ENCODE data around the gene SLC51B.
"Not testable (repeated sequence)": the region's sequence is repeated elsewhere in the genome, so short reads cannot be mapped to it uniquely, and the experiment has no call there.

SLC51B gene

GRCh38 chr15:65029736-65030208, 15.4 kb upstream of the SLC51B start:
- H3K4me1 ChIP-seq: peaks cover 13% of the 10 kb centered on the region
- H3K4me3 ChIP-seq: peak overlapping the region; percentile 82
- in situ Hi-C loops (cut with MboI; ENCODE audit: low sequenced_read_pairs): loop anchor here (5.0 to 10.0 kb wide), 2 partner anchors 268 to 355 kb away; partner anchors contain the start of gene RNU5A-1
- DNase-seq (ENCODE audit: low spot score in 2 of 2): no peak
- no peaks in the 10 kb centered on the region for H3K27me3 ChIP-seq (ENCODE audit: low read depth)
- peaks cover 25% of the 10 kb centered on the region for H3K36me3 ChIP-seq (replicated peaks)
- H3K9me3 ChIP-seq: no peaks in the 10 kb centered on the region

- Histone ChIP-seq H3K4me3 (no peak overlapping the region), H3K36me3 (replicated peaks) (peaks cover 3% of the 10 kb centered on the region; the same call in 1 of the 2 replicates), H3K27me3 (ENCODE audit: low read depth) (no peaks in the 10 kb centered on the region), H3K4me1 (peaks cover 9% of the 10 kb centered on the region), H3K9me3 (no peaks in the 10 kb centered on the region)
- peak; percentile 89 to 92 for DNase-seq (ENCODE audit: low spot score in 2 of 2)
- in situ Hi-C loops (cut with MboI; ENCODE audit: low sequenced_read_pairs): loop anchor here (5.0 to 10.0 kb wide), 2 partner anchors 264 to 352 kb away; partner anchors contain the start of gene RNU5A-1
These were observed 12.2 kb upstream of the SLC51B start for GRCh38 chr15:65032801-65033537.

GRCh38 chr15:65033659-65034269, 11.4 kb upstream of the SLC51B start:
- Histone ChIP-seq H3K36me3 (replicated peaks) (peaks cover 3% of the 10 kb centered on the region; the same call in 1 of the 2 replicates), H3K27me3 (ENCODE audit: low read depth) (no peaks in the 10 kb centered on the region), H3K9me3 (no peaks in the 10 kb centered on the region), H3K4me3 (no peak overlapping the region), H3K4me1 (peaks cover 9% of the 10 kb centered on the region)
- DNase-seq (ENCODE audit: low spot score in 2 of 2): peak; percentile 73 to 82
- in situ Hi-C loops (cut with MboI; ENCODE audit: low sequenced_read_pairs): loop anchor here (5.0 to 10.0 kb wide), 2 partner anchors 264 to 351 kb away; partner anchors contain the start of gene RNU5A-1

DNA sequence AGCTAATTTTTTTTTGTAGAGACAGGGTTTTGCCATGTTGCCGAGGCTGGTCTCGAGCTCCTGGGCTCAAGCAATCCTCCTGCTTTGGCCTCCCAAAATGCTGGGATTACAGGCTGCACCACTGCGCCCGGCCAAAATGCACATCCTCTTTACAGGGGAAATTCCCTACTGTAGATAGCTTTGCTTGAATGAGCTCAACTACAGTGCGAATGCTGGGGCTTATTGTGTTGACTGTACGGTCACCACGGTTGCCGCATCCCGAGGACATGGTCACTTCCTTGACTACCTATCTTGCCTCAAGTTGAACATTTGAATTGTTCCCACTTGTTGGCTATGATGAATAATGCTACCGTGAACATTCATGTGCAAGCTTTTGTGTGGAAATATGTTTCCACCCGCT, 10.5 kb upstream of the SLC51B start:
- Histone ChIP-seq H3K4me3 (no peak overlapping the region), H3K36me3 (replicated peaks) (no peaks in the 10 kb centered on the region), H3K27me3 (ENCODE audit: low read depth) (no peaks in the 10 kb centered on the region), H3K4me1 (peaks cover 9% of the 10 kb centered on the region), H3K9me3 (no peaks in the 10 kb centered on the region)
- no peak for DNase-seq (ENCODE audit: low spot score in 2 of 2)
- in situ Hi-C loops (cut with MboI; ENCODE audit: low sequenced_read_pairs): loop anchor here (5.0 to 10.0 kb wide), 2 partner anchors 263 to 350 kb away; partner anchors contain the start of gene RNU5A-1

DNA sequence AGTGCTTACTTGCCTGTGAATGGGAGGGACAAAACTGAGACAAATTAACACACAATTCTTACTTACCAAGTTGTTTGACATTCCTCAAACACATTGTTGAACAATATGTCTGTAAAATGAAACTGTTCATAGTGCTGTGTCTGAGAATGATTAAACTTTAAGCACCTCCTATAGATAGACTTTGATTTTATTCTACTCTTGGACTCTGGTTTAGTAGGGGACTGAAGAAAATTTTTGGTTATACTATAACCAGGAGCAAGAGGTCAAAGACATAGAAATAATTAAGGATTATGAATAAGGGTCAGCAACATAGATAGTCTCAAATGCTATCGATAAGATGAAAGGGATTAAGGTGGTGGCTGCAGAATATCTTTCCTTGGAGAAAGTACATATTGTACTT, 7.9 kb upstream of the SLC51B start:
- Histone ChIP-seq H3K36me3 (replicated peaks) (no peaks in the 10 kb centered on the region), H3K4me1 (peaks cover 9% of the 10 kb centered on the region), H3K9me3 (no peaks in the 10 kb centered on the region), H3K4me3 (no peak overlapping the region), H3K27me3 (ENCODE audit: low read depth) (no peaks in the 10 kb centered on the region)
- in situ Hi-C loops (cut with MboI; ENCODE audit: low sequenced_read_pairs): loop anchor here (10.0 kb wide), 1 partner anchor 347 kb away; no protein-coding TSS in a partner anchor
- DNase-seq (ENCODE audit: low spot score in 2 of 2): no peak

GRCh38 chr15:65038428-65038827, 6.8 kb upstream of the SLC51B start:
- Histone ChIP-seq H3K36me3 (replicated peaks) (no peaks in the 10 kb centered on the region), H3K4me1 (peaks cover 10% of the 10 kb centered on the region), H3K9me3 (no peaks in the 10 kb centered on the region), H3K27me3 (ENCODE audit: low read depth) (no peaks in the 10 kb centered on the region), H3K4me3 (no peak overlapping the region)
- no peak for DNase-seq (ENCODE audit: low spot score in 2 of 2)
- in situ Hi-C loops (cut with MboI; ENCODE audit: low sequenced_read_pairs): loop anchor here (10.0 kb wide), 1 partner anchor 346 kb away; no protein-coding TSS in a partner anchor

DNA sequence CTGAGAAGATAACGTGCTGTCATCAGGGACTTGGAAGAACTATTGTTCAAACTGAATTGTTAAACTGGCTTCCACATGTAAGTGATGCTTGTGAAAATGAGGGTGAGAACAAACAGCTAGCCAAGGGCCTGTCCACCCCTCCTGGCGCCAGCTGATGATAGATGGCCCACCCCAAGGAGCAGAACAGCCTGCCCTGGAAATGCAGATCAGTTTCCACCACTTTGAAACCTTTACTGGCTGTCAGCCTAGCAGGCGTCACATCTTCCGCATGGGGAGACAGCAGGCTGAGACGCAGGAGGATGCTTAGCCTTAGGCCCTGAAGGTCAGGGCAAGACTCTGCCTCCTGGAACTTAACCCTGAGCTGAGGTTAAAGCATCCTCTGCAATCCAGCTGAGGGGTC, 6.4 kb upstream of the SLC51B start:
- no peaks in the 10 kb centered on the region for H3K27me3 ChIP-seq (ENCODE audit: low read depth)
- H3K36me3 ChIP-seq (replicated peaks): no peaks in the 10 kb centered on the region
- H3K4me1 ChIP-seq: peaks cover 7% of the 10 kb centered on the region
- no peaks in the 10 kb centered on the region for H3K9me3 ChIP-seq
- DNase-seq (ENCODE audit: low spot score in 2 of 2): no peak
- no peak overlapping the region for H3K4me3 ChIP-seq
- in situ Hi-C loops (cut with MboI; ENCODE audit: low sequenced_read_pairs): loop anchor here (10.0 kb wide), 1 partner anchor 346 kb away; no protein-coding TSS in a partner anchor

- Histone ChIP-seq H3K36me3 (replicated peaks) (no peaks in the 10 kb centered on the region), H3K4me3 (no peak overlapping the region), H3K9me3 (no peaks in the 10 kb centered on the region), H3K27me3 (ENCODE audit: low read depth) (no peaks in the 10 kb centered on the region), H3K4me1 (peaks cover 4% of the 10 kb centered on the region)
- no peak for DNase-seq (ENCODE audit: low spot score in 2 of 2)
- in situ Hi-C loops (cut with MboI; ENCODE audit: low sequenced_read_pairs): loop anchor here (5.0 kb wide), 1 partner anchor 47 kb away; no protein-coding TSS in a partner anchor
These were observed 4.7 kb upstream of the SLC51B start for GRCh38 chr15:65040461-65040860.

DNA sequence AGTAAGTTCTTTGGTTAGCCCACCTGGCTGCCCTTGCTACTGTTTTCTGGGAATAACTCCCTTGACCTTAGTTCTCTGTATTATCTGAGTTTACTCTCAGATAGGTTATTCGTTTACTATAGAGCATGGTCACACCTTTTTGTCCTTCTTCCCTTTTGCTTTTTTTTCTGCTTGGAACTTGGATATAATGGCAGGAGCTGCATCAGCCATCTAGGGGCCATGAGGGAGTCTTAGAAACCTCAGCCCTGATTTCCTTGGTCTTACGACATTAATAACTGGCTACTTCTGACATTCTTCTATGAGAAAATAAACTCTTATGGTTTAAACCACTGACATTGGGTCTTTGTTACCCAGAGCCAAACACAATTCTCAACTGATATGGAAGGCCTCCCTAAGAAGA, 3.4 kb upstream of the SLC51B start:
- no peaks in the 10 kb centered on the region for H3K36me3 ChIP-seq (replicated peaks)
- in situ Hi-C loops (cut with MboI; ENCODE audit: low sequenced_read_pairs): loop anchor here (5.0 kb wide), 1 partner anchor 46 kb away; no protein-coding TSS in a partner anchor
- H3K9me3 ChIP-seq: no peaks in the 10 kb centered on the region
- no peaks in the 10 kb centered on the region for H3K27me3 ChIP-seq (ENCODE audit: low read depth)
- no peak for DNase-seq (ENCODE audit: low spot score in 2 of 2)
- peaks cover 4% of the 10 kb centered on the region for H3K4me1 ChIP-seq
- no peak overlapping the region for H3K4me3 ChIP-seq

GRCh38 chr15:65042776-65043327, 2.3 kb upstream of the SLC51B start:
- H3K9me3 ChIP-seq: no peaks in the 10 kb centered on the region
- in situ Hi-C loops (cut with MboI; ENCODE audit: low sequenced_read_pairs): loop anchor here (5.0 kb wide), 1 partner anchor 44 kb away; no protein-coding TSS in a partner anchor
- no peak overlapping the region for H3K4me3 ChIP-seq
- DNase-seq (ENCODE audit: low spot score in 2 of 2): peak; percentile 42 to 65
- no peaks in the 10 kb centered on the region for H3K36me3 ChIP-seq (replicated peaks)
- H3K27me3 ChIP-seq (ENCODE audit: low read depth): no peaks in the 10 kb centered on the region
- H3K4me1 ChIP-seq: peaks cover 11% of the 10 kb centered on the region

DNA sequence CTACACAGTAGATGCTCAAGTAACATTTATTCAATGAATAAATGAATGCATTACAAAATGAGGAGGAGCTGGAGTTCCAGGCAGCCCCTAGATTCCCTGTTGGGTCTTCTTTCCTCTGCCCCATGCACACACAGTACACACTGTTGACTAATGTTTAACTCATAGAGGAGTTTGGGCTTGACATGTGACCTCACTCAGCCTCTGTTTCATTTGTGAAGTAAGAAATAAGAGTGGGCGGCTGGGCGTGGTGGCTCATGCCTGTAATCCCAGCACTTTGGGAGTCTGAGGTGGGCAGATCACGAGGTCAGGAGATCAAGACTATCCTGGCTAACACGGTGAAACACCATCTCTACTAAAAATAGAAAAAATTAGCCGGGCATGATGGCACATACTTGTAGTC, 969 bp upstream of the SLC51B start:
- not testable (repeated sequence) for H3K9me3 ChIP-seq; DNase-seq (ENCODE audit: low spot score in 2 of 2); H3K36me3 ChIP-seq (replicated peaks); H3K27me3 ChIP-seq (ENCODE audit: low read depth); H3K4me3 ChIP-seq
- peaks cover 21% of the 10 kb centered on the region for H3K4me1 ChIP-seq
- in situ Hi-C loops (cut with MboI; ENCODE audit: low sequenced_read_pairs): loop anchor here (5.0 kb wide), 1 partner anchor 43 kb away; no protein-coding TSS in a partner anchor

DNA sequence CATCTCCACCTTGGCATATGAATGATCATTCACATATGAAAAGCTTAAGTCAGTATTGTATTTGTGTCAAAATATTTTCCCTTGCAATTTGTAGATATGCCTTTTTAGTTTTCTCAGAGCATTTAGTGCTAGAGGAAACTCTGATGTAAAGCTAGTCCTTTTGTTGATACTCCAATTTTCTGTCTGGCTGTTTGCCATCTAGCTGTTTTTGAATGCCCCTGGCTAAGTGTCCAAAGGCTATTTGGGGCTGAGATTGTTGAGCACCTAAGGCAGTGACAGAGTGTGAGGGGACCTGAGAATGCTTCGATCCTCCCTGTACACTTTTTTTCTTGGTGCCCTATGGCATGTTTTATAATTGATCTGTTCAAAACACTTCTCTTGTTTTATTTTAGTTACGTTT, 3.1 kb downstream of the SLC51B start:
- Histone ChIP-seq H3K4me3 (no peak overlapping the region), H3K27me3 (ENCODE audit: low read depth) (no peaks in the 10 kb centered on the region), H3K9me3 (no peaks in the 10 kb centered on the region), H3K36me3 (replicated peaks) (no peaks in the 10 kb centered on the region), H3K4me1 (peaks cover 30% of the 10 kb centered on the region)
- peak; percentile 40 to 66 for DNase-seq (ENCODE audit: low spot score in 2 of 2)
- in situ Hi-C loops (cut with MboI; ENCODE audit: low sequenced_read_pairs): no loop called here

DNA sequence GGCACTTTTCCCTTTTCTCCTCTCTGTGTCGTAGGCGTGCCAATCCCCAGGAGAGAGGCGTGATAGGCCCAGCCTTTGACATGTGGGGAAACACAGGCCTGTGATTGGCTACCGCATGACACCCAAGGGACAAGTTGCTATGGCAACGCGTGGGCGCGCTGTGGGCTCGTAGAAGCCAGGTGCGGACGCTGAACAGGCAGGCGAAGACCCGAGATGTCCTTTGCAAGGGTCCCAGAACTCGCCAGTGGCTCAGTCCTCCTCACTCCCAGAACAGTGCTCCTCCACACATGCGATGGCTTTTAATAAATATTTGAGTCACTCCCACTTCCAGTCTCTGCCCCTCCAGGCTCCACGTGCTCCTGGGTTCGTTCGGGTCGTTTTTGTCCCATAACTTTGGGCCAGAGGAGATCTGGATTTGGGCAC, 4.2 kb downstream of the SLC51B start:
- in situ Hi-C loops (cut with MboI; ENCODE audit: low sequenced_read_pairs): no loop called here
- H3K4me3 ChIP-seq: peak overlapping the region; percentile 3
- H3K27me3 ChIP-seq (ENCODE audit: low read depth): no peaks in the 10 kb centered on the region
- H3K36me3 ChIP-seq (replicated peaks): no peaks in the 10 kb centered on the region
- peaks cover 28% of the 10 kb centered on the region for H3K4me1 ChIP-seq
- DNase-seq (ENCODE audit: low spot score in 2 of 2): peak; percentile 100
- no peaks in the 10 kb centered on the region for H3K9me3 ChIP-seq
